ENCODE data around the gene MGA.

MGA gene

GRCh38 chr15:41660235-41661077 lies at the start of gene MGA:
TSS of gene MGA (plus strand) at chr15:41660405.
- peak; percentile 81 to 87 (median 81) for DNase-seq (ENCODE audit: low read depth in 2 of 3, low spot score in 1 of 3)

GRCh38 chr15:41620536-41621199 lies 39.5 kb upstream of the MGA start:
- DNase-seq (ENCODE audit: low read depth in 2 of 3, low spot score in 1 of 3) = no peak

- DNase-seq (ENCODE audit: low read depth in 2 of 3, low spot score in 1 of 3) = peak; percentile 64 to 78 (median 74)
Measured at GRCh38 chr15:41621200-41622193, 38.7 kb upstream of the MGA start.

DNA sequence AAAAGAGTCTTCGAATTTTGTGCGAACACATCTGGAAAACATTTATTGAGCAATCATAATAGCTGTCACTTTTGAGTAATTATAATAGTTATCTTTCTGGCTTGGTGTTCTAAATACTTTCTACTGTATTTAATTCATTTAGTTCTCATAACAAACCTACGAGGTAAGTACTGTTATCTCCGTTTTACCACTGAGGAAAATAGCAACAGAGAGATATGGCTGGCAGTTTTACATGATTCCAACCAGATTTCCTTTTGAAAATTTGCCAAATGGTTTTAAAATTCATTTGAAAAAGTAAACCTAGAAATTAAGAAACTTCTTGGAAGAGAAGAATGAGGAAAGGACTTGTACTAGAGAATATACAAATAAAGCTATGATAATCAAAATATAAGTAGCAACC lies 37.3 kb upstream of the MGA start:
- no peak for DNase-seq (ENCODE audit: low read depth in 2 of 3, low spot score in 1 of 3)

DNA sequence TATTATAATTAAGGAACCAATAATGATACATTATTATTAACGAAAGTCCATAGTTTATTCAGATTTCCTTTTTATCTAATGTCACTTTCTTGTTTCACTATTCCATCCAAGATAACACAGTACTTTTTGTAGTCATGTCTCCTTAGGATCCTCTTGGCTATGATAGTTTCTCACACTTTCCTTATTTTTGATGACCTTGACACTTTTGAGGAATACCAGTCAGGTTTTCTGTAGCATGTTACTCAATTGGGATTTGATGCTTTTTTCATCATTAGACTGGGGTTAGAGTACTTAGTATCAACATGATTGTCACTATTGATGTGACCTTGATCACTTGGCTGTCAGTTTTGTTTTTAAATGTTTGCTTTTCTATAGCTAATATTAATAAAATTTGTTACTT lies 33.0 kb upstream of the MGA start:
- no peak for DNase-seq (ENCODE audit: low read depth in 2 of 3, low spot score in 1 of 3)

DNA sequence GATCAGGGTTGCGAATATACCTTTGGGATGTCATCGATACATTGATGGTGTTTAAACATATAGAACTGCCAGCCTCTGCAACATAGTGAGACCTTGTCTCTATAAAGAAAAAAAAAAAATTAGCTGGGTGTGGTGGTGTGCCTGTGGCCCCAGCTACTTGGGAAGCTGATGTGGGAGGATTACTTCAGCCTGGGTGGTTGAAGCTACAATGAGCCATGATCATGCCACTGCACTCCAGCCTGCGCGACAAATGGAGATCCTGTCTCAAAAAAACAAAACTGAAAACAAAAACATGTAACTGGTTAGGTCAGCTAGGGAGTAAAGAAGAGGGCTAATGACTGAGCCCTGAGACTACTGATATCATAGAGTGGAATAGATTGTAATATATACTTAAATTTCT lies 30.7 kb upstream of the MGA start:
- DNase-seq (ENCODE audit: low read depth in 2 of 3, low spot score in 1 of 3) = no peak

DNA sequence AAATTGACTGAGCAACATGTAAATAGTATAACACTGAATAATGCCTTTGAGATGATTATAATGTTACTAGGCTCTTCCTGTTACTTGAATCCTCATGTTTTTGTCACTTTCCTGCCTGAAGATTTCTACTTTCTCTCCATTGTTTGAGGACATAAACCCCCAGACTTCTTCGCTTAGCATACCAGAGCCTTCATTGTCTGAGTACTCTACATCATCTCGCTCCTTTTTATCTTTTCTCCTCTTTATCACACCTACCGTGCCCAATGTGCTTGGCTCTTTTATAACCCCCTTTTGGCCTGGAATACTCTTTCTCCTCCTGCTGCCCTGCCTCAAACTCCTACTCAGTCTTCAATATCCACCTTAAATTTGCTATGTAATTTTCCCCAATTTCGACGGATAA lies 30.3 kb upstream of the MGA start:
- no peak for DNase-seq (ENCODE audit: low read depth in 2 of 3, low spot score in 1 of 3)

DNA sequence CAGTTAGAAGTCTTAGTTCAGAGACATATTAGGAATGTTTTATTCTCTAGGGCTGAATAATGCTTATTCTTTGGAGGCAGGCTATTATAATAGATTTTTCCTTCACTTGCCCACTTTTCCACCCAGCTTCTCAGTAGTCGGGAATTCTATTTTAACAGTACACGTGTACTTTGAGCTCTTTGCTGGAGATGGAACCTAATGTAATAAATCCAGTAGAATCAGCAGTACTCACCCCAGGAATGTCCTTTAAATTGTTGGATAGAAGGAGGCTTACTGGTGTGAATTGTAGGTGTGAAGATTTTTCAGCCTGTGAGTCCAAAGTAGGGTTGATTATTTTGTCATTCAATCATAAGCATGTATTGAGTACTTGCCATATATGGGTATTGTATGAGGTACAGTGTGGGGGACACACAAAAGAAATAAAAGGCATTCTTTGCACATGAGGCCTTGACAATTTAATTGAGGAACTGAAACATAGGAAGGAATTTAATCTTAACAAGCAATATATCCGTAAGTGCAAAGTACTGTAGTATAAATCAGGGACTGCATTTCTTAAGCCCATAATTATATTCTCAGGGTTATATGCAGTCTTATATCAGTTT lies 29.5 kb upstream of the MGA start:
- no peak for DNase-seq (ENCODE audit: low read depth in 2 of 3, low spot score in 1 of 3)

- DNase-seq (ENCODE audit: low read depth in 2 of 3, low spot score in 1 of 3) = no peak
Measured at GRCh38 chr15:41631880-41632470, 28.2 kb upstream of the MGA start.

- no peak for DNase-seq (ENCODE audit: low read depth in 2 of 3, low spot score in 1 of 3)
Measured at GRCh38 chr15:41633609-41634008, 26.6 kb upstream of the MGA start.

GRCh38 chr15:41634072-41634626 lies 26.1 kb upstream of the MGA start:
- DNase-seq (ENCODE audit: low read depth in 2 of 3, low spot score in 1 of 3) = no peak

- DNase-seq (ENCODE audit: low read depth in 2 of 3, low spot score in 1 of 3) = no peak
Measured at GRCh38 chr15:41637086-41637485, 23.1 kb upstream of the MGA start.

DNA sequence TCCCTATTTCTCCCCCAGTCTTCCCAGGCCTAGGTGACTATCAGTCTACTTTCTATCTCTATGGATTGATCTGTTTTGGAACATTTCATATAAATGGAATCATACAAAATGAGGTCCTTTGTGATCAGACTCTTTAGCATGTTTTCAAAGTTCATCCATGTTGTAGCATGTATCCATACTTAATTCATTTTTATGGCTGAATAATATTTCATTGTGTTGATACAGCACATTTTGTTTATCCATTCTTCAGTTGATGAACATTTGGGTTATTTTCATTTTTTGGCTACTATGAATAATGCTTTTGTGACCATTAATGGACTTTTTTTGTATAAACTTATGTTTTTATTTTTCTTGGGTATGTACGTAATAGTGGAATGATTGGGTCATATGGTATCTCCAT lies 19.2 kb upstream of the MGA start:
- no peak for DNase-seq (ENCODE audit: low read depth in 2 of 3, low spot score in 1 of 3)

DNA sequence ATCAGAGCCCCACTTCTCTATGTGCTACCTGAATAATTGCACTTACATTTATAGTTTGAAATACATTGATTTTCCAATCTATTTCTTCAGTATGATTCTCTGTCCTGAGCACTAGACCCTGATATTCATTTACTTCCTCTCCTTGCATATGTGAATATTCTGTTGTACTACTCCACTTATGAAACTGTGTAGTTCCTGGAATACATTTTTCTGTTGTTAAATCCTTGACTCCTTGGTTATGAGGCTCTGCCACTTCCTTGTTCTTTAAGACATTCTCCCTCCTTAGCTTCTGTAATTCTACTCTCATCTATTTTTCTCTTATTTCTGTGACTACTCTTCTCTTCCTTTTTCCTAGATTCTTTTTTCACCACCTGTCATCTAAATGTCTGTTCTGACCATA lies 12.9 kb upstream of the MGA start:
- no peak for DNase-seq (ENCODE audit: low read depth in 2 of 3, low spot score in 1 of 3)

DNA sequence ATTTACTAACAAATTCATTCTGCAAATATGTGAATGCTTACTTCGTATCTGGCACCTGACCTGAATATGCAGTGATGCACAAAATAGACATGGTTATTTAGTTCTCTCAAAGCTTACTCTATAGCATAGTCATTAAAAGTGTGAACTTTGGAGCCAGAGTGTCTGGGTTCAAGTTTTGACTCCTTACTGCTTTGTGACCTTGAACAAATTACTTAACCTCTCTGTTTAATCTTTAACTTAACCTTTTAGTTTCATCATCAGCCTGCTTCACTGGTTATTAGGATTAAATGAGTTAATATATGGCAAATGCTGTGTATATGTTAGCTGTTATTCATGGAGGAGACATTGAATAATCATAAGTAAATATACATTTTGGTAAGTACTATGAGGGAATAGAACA lies 12.1 kb upstream of the MGA start:
- DNase-seq (ENCODE audit: low read depth in 2 of 3, low spot score in 1 of 3) = no peak

- no peak for DNase-seq (ENCODE audit: low read depth in 2 of 3, low spot score in 1 of 3)
Measured at GRCh38 chr15:41648770-41649169, 11.4 kb upstream of the MGA start.

- DNase-seq (ENCODE audit: low read depth in 2 of 3, low spot score in 1 of 3) = no peak
Measured at GRCh38 chr15:41650806-41651205, 9.4 kb upstream of the MGA start.

GRCh38 chr15:41651373-41651772 lies 8.8 kb upstream of the MGA start:
- no peak for DNase-seq (ENCODE audit: low read depth in 2 of 3, low spot score in 1 of 3)

GRCh38 chr15:41653760-41654159 lies 6.4 kb upstream of the MGA start:
- no peak for DNase-seq (ENCODE audit: low read depth in 2 of 3, low spot score in 1 of 3)

DNA sequence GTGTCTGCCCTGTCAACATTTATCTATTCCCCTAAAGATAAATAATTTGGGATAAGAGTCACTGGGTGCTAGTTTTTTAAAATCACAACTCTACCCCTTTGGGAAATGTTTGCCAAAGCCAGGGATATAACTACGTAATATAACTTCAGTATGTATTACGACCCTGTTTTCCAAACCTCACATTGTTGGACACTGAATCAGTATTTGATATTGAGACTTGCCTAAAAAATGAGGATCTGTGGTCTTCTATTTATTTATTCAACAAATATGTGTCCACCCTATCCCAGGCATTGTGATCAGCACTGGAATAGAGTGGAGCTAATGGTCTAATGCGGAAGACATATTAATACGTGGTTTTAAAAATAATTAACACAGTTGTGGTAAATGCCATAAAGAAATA lies 4.5 kb upstream of the MGA start:
- DNase-seq (ENCODE audit: low read depth in 2 of 3, low spot score in 1 of 3) = no peak
